Smooth muscle cell (in vitro differentiated cells): ENCODE measurements around the gene PHF3. TPM values are rescaled to one million over a fixed set of nuclear protein-coding genes. Genes with fewer than 3 reads are reported as not detected.

ENCODE experiments used
- DNase-seq: peaks from one replicate; lab custom pipeline; 2025; ENCODE audit not compliant: unreplicated experiment; lab: John Stamatoyannopoulos, UW
- H2AFZ ChIP-seq: fragments of 200-600 bp; sonication (generic); 2 replicates; pipeline ENCODE4 v1.6.0; 2016; ENCODE audit warnings: antibody characterized with exemption, low read depth, mild to moderate bottlenecking
- H3F3A ChIP-seq: fragments of 200-600 bp; sonication (generic); 2 replicates; pipeline ENCODE4 v1.6.0; 2017; ENCODE audit warnings: antibody characterized with exemption, low read depth
- H3K27ac ChIP-seq: fragments of 200-600 bp; sonication (generic); 2 replicates; pipeline ENCODE4 v1.5.1; 2016; ENCODE audit warnings: low read depth, mild to moderate bottlenecking
- H3K27me3 ChIP-seq: fragments of 200-600 bp; sonication (generic); 2 replicates; pipeline ENCODE4 v1.6.1; 2016; ENCODE audit warnings: low read depth, mild to moderate bottlenecking
- H3K36me3 ChIP-seq: fragments of 200-600 bp; sonication (generic); 2 replicates; pipeline ENCODE4 v1.5.1; 2016; ENCODE audit warnings: low read depth
- H3K4me1 ChIP-seq: fragments of 200-600 bp; sonication (generic); 2 replicates; pipeline ENCODE4 v1.5.1; 2016; ENCODE audit warnings: low read depth
- H3K4me2 ChIP-seq: fragments of 200-600 bp; sonication (generic); 2 replicates; pipeline ENCODE4 v1.6.0; 2016; ENCODE audit warnings: mild to moderate bottlenecking
- H3K4me3 ChIP-seq: fragments of 200-600 bp; sonication (generic); 2 replicates; pipeline ENCODE4 v1.5.1; 2016; ENCODE audit warnings: mild to moderate bottlenecking
- H3K79me2 ChIP-seq: fragments of 200-600 bp; sonication (generic); 2 replicates; pipeline ENCODE4 v1.6.0; 2016; ENCODE audit warnings: low read depth, mild to moderate bottlenecking
- H3K9ac ChIP-seq: fragments of 200-600 bp; sonication (generic); 2 replicates; pipeline ENCODE4 v1.6.0; 2016; ENCODE audit warnings: low read depth
- H3K9me3 ChIP-seq: fragments of 200-600 bp; sonication (generic); replicated peaks from 2 replicates; pipeline ENCODE4 v1.5.1; 2016; ENCODE audit warnings: low read depth
- H4K20me1 ChIP-seq: fragments of 200-600 bp; sonication (generic); 2 replicates; pipeline ENCODE4 v1.6.0; 2016; ENCODE audit warnings: low read depth
- WGBS: methylation state at CpG from one replicate; pipeline ENCODE4 v1.1.7; 2016; ENCODE audit warnings: low lambda C conversion rate; 5-methylcytosine and 5-hydroxymethylcytosine counted together
- polyA plus RNA-seq: library from polyadenylated mRNA; unstranded; fragments of >200 nt; fragmentation: Nextera tagmentation; extraction: Ambion mirVana; gene quantifications from 2 replicates; pipeline ENCODE4 v1.2.1, GENCODE V29; 2016
- total RNA-seq: library from RNA; depleted of rRNA; stranded (reverse); fragments of >200 nt; gene quantifications from 2 replicates; pipeline ENCODE4 v1.2.3, GENCODE V29; 2014
- TF ChIP-seq, protein P1 (sequence below): fragments of 200-600 bp; sonication (generic); IDR thresholded peaks from 2 replicates; pipeline ENCODE4 v1.5.1; 2017; ENCODE audit warnings: borderline replicate concordance, mild to moderate bottlenecking, antibody characterized with exemption; ENCODE audit not compliant: insufficient read depth, poor library complexity, severe bottlenecking

Gene PHF3
- total and polyA plus RNA-seq, 2 experiments from 2014 or later: 9.8 to 44.7 TPM

GRCh38 chr6:63683071-63683603, 47.5 kb downstream of the PHF3 start:
- no peaks in the 10 kb centered on the region for H3K4me1 ChIP-seq
- H4K20me1 ChIP-seq: peaks cover 46% of the 10 kb centered on the region
- peaks cover 9% of the 10 kb centered on the region for H3K36me3 ChIP-seq
- no peaks in the 10 kb centered on the region for H3K27me3 ChIP-seq
- no peak for DNase-seq
- H3K79me2 ChIP-seq: peaks cover 51% of the 10 kb centered on the region
- TF ChIP-seq, protein P1, sequence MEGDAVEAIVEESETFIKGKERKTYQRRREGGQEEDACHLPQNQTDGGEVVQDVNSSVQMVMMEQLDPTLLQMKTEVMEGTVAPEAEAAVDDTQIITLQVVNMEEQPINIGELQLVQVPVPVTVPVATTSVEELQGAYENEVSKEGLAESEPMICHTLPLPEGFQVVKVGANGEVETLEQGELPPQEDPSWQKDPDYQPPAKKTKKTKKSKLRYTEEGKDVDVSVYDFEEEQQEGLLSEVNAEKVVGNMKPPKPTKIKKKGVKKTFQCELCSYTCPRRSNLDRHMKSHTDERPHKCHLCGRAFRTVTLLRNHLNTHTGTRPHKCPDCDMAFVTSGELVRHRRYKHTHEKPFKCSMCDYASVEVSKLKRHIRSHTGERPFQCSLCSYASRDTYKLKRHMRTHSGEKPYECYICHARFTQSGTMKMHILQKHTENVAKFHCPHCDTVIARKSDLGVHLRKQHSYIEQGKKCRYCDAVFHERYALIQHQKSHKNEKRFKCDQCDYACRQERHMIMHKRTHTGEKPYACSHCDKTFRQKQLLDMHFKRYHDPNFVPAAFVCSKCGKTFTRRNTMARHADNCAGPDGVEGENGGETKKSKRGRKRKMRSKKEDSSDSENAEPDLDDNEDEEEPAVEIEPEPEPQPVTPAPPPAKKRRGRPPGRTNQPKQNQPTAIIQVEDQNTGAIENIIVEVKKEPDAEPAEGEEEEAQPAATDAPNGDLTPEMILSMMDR: no peak
- H3K4me2 ChIP-seq: no peak overlapping the region
- H3K9me3 ChIP-seq: no peaks in the 10 kb centered on the region
- H3F3A ChIP-seq: no peaks in the 10 kb centered on the region
- no peak overlapping the region for H3K4me3 ChIP-seq
- H2AFZ ChIP-seq: no peak overlapping the region
- WGBS: 100% methylated on average over 1 of the region's 1 CpG
- no peak overlapping the region for H3K27ac ChIP-seq
- H3K9ac ChIP-seq: no peak overlapping the region

GRCh38 chr6:63685446-63686379, 50.1 kb downstream of the PHF3 start:
- H3K4me3 ChIP-seq: no peak overlapping the region
- H3K36me3 ChIP-seq: peaks cover 9% of the 10 kb centered on the region
- DNase-seq: no peak
- no peak overlapping the region for H3K9ac ChIP-seq
- no peak overlapping the region for H3K27ac ChIP-seq
- H4K20me1 ChIP-seq: peaks cover 25% of the 10 kb centered on the region
- H2AFZ ChIP-seq: no peak overlapping the region
- H3K4me1 ChIP-seq: no peaks in the 10 kb centered on the region
- peaks cover 36% of the 10 kb centered on the region for H3K79me2 ChIP-seq
- no peaks in the 10 kb centered on the region for H3K9me3 ChIP-seq
- no peak overlapping the region for H3K4me2 ChIP-seq
- no peaks in the 10 kb centered on the region for H3F3A ChIP-seq
- 96% methylated on average over 4 of the region's 4 CpGs for WGBS
- H3K27me3 ChIP-seq: no peaks in the 10 kb centered on the region
- TF ChIP-seq, protein P1: no peak

DNA sequence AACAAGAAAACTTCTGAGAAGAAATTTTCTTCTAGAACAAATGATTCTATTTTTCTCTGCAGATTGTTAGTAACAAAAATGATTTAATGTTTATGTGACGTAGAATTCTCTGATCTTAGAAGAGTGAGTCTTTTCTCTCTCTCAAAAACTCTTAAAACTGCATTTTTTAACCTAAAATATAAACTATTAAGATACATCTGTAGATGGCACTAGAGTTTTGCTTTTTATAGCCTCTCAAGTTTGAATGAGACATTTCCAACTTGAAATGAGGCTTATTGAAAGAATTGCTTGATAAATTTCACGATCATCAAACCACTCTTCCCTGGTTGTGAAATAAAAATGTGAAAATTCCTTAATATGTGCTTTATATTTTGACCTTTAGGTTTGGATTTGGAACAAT, 53.8 kb downstream of the PHF3 start:
- peaks cover 5% of the 10 kb centered on the region for H3K36me3 ChIP-seq
- no peak for DNase-seq
- no peak overlapping the region for H3K9ac ChIP-seq
- no peaks in the 10 kb centered on the region for H3K9me3 ChIP-seq
- no peaks in the 10 kb centered on the region for H3F3A ChIP-seq
- no peak overlapping the region for H3K4me3 ChIP-seq
- no peaks in the 10 kb centered on the region for H3K4me1 ChIP-seq
- 97% methylated on average over 2 of the region's 2 CpGs for WGBS
- no peak overlapping the region for H3K4me2 ChIP-seq
- peaks cover 27% of the 10 kb centered on the region for H3K79me2 ChIP-seq
- no peak overlapping the region for H3K27ac ChIP-seq
- no peaks in the 10 kb centered on the region for H3K27me3 ChIP-seq
- TF ChIP-seq, protein P1: no peak
- no peaks in the 10 kb centered on the region for H4K20me1 ChIP-seq
- no peak overlapping the region for H2AFZ ChIP-seq
